ENCODE results near the gene GFER. TPM values are rescaled to one million over a fixed set of nuclear protein-coding genes. Genes with fewer than 3 reads are reported as not detected.

Gene GFER
- total and polyA plus RNA-seq, 9 of the 15 experiments (the other 6 are each of a cell fraction or from before 2014, with no cell fraction given) = 4.3 to 53.7 (median 19.8) TPM

GRCh38 chr16:2022723-2023091 is 38.7 kb downstream of the GFER start (continued):
- 0 out of 2 replicates have a peak, but pooled peaks have one; percentile 1 for TF ChIP-seq ARID4B (CRISPR knock-in tag; IDR thresholded peaks at IDR 0.05)
- TF ChIP-seq ZNF740 (CRISPR knock-in tag; IDR thresholded peaks at IDR 0.05) = no peak; the same call in 1 of the 2 replicates
- peak in 1 of 2 experiments; percentile 84; a peak in 2 of 4 replicates for TF ChIP-seq ZNF740 (tag; IDR thresholded peaks at IDR 0.05)
- TF ChIP-seq UBTF (IDR thresholded peaks at IDR 0.05; ENCODE audit: borderline replicate concordance in 1 of 2, low read depth in 2 of 2, low read length in 2 of 2) = no peak
- TF ChIP-seq ILK (tag; IDR thresholded peaks at IDR 0.05; ENCODE audit: borderline replicate concordance, low read depth) = no peak
- 0 out of 2 replicates have a peak, but pooled peaks have one; percentile 28 for TF ChIP-seq L3MBTL2 (IDR thresholded peaks at IDR 0.05)
- no peak for TF ChIP-seq HNRNPL (IDR thresholded peaks at IDR 0.05; ENCODE audit: low read depth, low read length)
- TF ChIP-seq ZNF583 (CRISPR knock-in tag; IDR thresholded peaks at IDR 0.05) = no peak
- no peak for TF ChIP-seq ZBTB8A (IDR thresholded peaks at IDR 0.05; ENCODE audit: partially characterized antibody)
- TF ChIP-seq PYGO2 (tag; IDR thresholded peaks at IDR 0.05) = no peak
- TF ChIP-seq KDM2B (CRISPR knock-in tag; IDR thresholded peaks at IDR 0.05) = peak; percentile 40; the same call in 1 of the 2 replicates
- no peak for TF ChIP-seq HCFC1 (IDR thresholded peaks at IDR 0.05; ENCODE audit: low read depth, low read length)
